C4-2B (cell line): ENCODE data around the gene SPRR2D.

Experiments
- ZFX ChIP-seq: fragments of 450-650 bp; IDR thresholded peaks from 2 replicates; pipeline ENCODE4 v1.6.1; 2017
- TF ChIP-seq, protein P1 (sequence below): fragments of 450-650 bp; conservative IDR thresholded peaks from 2 replicates; pipeline ENCODE4 v1.5.1; 2017; ENCODE audit warnings: mild to moderate bottlenecking

DNA sequence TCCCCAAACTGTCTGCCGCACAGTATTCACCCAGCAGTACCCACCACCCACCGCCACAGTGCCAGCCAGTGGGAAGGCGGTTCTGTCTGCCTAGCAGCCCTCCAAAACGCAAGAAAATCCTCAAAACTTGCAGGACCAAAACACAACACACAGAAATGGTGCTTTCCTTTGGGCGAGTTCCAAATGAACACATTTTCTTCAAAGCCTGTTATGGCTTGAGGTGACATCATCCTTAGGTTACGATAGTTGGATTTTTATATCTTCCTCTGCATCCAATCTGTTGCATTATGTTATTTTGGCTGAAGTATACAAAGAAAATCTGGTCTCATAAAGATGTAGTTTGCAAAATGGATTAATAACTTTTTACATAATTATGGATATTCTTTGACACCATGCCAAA, 47.7 kb downstream of the SPRR2D start:
- TF ChIP-seq, protein P1, sequence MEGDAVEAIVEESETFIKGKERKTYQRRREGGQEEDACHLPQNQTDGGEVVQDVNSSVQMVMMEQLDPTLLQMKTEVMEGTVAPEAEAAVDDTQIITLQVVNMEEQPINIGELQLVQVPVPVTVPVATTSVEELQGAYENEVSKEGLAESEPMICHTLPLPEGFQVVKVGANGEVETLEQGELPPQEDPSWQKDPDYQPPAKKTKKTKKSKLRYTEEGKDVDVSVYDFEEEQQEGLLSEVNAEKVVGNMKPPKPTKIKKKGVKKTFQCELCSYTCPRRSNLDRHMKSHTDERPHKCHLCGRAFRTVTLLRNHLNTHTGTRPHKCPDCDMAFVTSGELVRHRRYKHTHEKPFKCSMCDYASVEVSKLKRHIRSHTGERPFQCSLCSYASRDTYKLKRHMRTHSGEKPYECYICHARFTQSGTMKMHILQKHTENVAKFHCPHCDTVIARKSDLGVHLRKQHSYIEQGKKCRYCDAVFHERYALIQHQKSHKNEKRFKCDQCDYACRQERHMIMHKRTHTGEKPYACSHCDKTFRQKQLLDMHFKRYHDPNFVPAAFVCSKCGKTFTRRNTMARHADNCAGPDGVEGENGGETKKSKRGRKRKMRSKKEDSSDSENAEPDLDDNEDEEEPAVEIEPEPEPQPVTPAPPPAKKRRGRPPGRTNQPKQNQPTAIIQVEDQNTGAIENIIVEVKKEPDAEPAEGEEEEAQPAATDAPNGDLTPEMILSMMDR, result no peak
- TF ChIP-seq ZFX, result no peak
